SU-DHL-6 (cell line): ENCODE measurements around the gene SNX10.

Experiments used
- H2AFZ ChIP-seq: fragments of 200-600 bp; sonication (generic); 2 replicates; pipeline ENCODE4 v1.6.1; 2014; ENCODE audit warnings: low read depth, mild to moderate bottlenecking, moderate library complexity, mixed read lengths, antibody characterized with exemption, low read length; ENCODE audit not compliant: severe bottlenecking
- H3F3A ChIP-seq: fragments of 200-600 bp; shearing (Covaris generic); 2 replicates; pipeline ENCODE4 v1.6.0; 2016; ENCODE audit warnings: antibody characterized with exemption, mild to moderate bottlenecking; ENCODE audit not compliant: insufficient read depth
- H3K27ac ChIP-seq: fragments of 200-600 bp; sonication (generic); 2 replicates; pipeline ENCODE4 v1.5.1; 2016; ENCODE audit warnings: low read depth, mild to moderate bottlenecking, low read length, moderate library complexity, mixed read lengths
- H3K27me3 ChIP-seq: fragments of 200-600 bp; sonication (generic), shearing (Covaris generic); 2 replicates; pipeline ENCODE4 v1.6.0; 2014; ENCODE audit warnings: mild to moderate bottlenecking, low read length
- H3K36me3 ChIP-seq: fragments of 200-600 bp; sonication (generic); 2 replicates; pipeline ENCODE4 v1.6.1; 2014; ENCODE audit warnings: mild to moderate bottlenecking, low read length, mixed read lengths
- H3K4me2 ChIP-seq: fragments of 300-600, 200-600 bp; shearing (Covaris generic), sonication (generic); 2 replicates; pipeline ENCODE4 v1.6.0; 2014; ENCODE audit warnings: low read length, low read depth, mild to moderate bottlenecking; ENCODE audit not compliant: poor library complexity, severe bottlenecking
- H3K4me3 ChIP-seq: fragments of 200-600 bp; sonication (generic); 2 replicates; pipeline ENCODE4 v1.5.1; 2014; ENCODE audit warnings: antibody characterized with exemption, low read length, mild to moderate bottlenecking, mixed read lengths; ENCODE audit not compliant: insufficient read depth, poor library complexity, severe bottlenecking
- H3K79me2 ChIP-seq: fragments of 200-600 bp; sonication (generic); 2 replicates; pipeline ENCODE4 v1.6.1; 2014; ENCODE audit warnings: mild to moderate bottlenecking, low read length, moderate library complexity; ENCODE audit not compliant: insufficient read depth
- H3K9ac ChIP-seq: fragments of 200-600 bp; sonication (generic); 2 replicates; pipeline ENCODE4 v1.7.0; 2014; ENCODE audit warnings: mild to moderate bottlenecking, low read length
- H3K9me2 ChIP-seq: fragments of 200-600 bp; sonication (generic); replicated peaks from 2 replicates; pipeline ENCODE4 v1.6.1; 2014; ENCODE audit warnings: low read length; ENCODE audit not compliant: insufficient read depth
- H3K9me3 ChIP-seq: fragments of 200-600 bp; sonication (generic); 2 replicates; pipeline ENCODE4 v1.6.1; 2014; ENCODE audit warnings: low read length, mixed read lengths; ENCODE audit not compliant: insufficient read depth
- H4K20me1 ChIP-seq: fragments of 200-600 bp; sonication (generic); 2 replicates; pipeline ENCODE4 v1.6.1; 2014; ENCODE audit warnings: low read depth, mild to moderate bottlenecking, antibody characterized with exemption, low read length, moderate library complexity, mixed read lengths
- CTCF ChIP-seq: fragments of 200-600 bp; sonication (generic); IDR thresholded peaks from one replicate; pipeline ENCODE4 v1.5.1; 2017; ENCODE audit warnings: antibody characterized with exemption, mild to moderate bottlenecking, low read length, moderate library complexity; ENCODE audit not compliant: insufficient read depth, poor library complexity, severe bottlenecking
- EZH2phosphoT487 ChIP-seq: fragments of 200-600 bp; sonication (generic), shearing (Covaris generic); conservative IDR thresholded peaks from 2 replicates; pipeline ENCODE4 v1.6.1; 2018; ENCODE audit warnings: mild to moderate bottlenecking, antibody characterized with exemption, low read length, moderate library complexity, mixed read lengths

Gene SNX10

GRCh38 chr7:26329520-26330255, 38.0 kb downstream of the SNX10 start:
- Histone ChIP-seq H3K9me2 (no peaks in the 10 kb centered on the region), H3K27me3 (no peaks in the 10 kb centered on the region), H2AFZ (no peak overlapping the region), H3K36me3 (no peaks in the 10 kb centered on the region), H3F3A (peaks cover 37% of the 10 kb centered on the region), H3K27ac (peak overlapping the region; percentile 45), H3K4me2 (peak overlapping the region; percentile 2), H3K9ac (no peak overlapping the region), H3K79me2 (peaks cover 85% of the 10 kb centered on the region), H3K4me3 (no peak overlapping the region), H4K20me1 (no peaks in the 10 kb centered on the region), H3K9me3 (no peaks in the 10 kb centered on the region)
- no peak for TF ChIP-seq EZH2phosphoT487
- no peak for TF ChIP-seq CTCF

- Histone ChIP-seq H3K4me3 (no peak overlapping the region), H3K79me2 (peaks cover 89% of the 10 kb centered on the region), H3K36me3 (no peaks in the 10 kb centered on the region), H2AFZ (no peak overlapping the region), H3K27me3 (no peaks in the 10 kb centered on the region), H4K20me1 (no peaks in the 10 kb centered on the region), H3K27ac (peak overlapping the region; percentile 45; the same call in 1 of the 2 replicates), H3K4me2 (no peak overlapping the region), H3K9me2 (no peaks in the 10 kb centered on the region), H3F3A (peaks cover 49% of the 10 kb centered on the region), H3K9ac (no peak overlapping the region), H3K9me3 (no peaks in the 10 kb centered on the region)
- TF ChIP-seq CTCF (no peak), EZH2phosphoT487 (no peak)
Observed at GRCh38 chr7:26331113-26331512, 39.5 kb downstream of the SNX10 start.

GRCh38 chr7:26331789-26332188, 40.1 kb downstream of the SNX10 start:
- Histone ChIP-seq H3K36me3 (no peaks in the 10 kb centered on the region), H3K9ac (no peak overlapping the region), H3K79me2 (peaks cover 89% of the 10 kb centered on the region), H3K9me3 (no peaks in the 10 kb centered on the region), H3K27me3 (no peaks in the 10 kb centered on the region), H3K27ac (peak overlapping the region; percentile 45), H3F3A (peaks cover 56% of the 10 kb centered on the region), H3K4me3 (no peak overlapping the region), H4K20me1 (no peaks in the 10 kb centered on the region), H3K9me2 (no peaks in the 10 kb centered on the region), H2AFZ (no peak overlapping the region), H3K4me2 (no peak overlapping the region)
- TF ChIP-seq EZH2phosphoT487 = no peak
- TF ChIP-seq CTCF = no peak
